HFF-Myc (cell line): ENCODE results near the gene NEK10.

Source experiments
- DNase-seq: peaks from one replicate; pipeline ENCODE4 v3.0.0-alpha.2; 2011; ENCODE audit warnings: low read depth; ENCODE audit errors: extremely low read depth
- H3K4me3 ChIP-seq: replicated peaks from 2 replicates; pipeline ENCODE4 v1.5.1; 2011; ENCODE audit warnings: low read depth, mild to moderate bottlenecking, control low read depth, low read length
- CTCF ChIP-seq: IDR thresholded peaks from 2 replicates; pipeline ENCODE4 v1.5.1; 2012; ENCODE audit warnings: mild to moderate bottlenecking, low read depth, low read length, control low read depth; ENCODE audit errors: missing control alignments

The NEK10 gene

DNA sequence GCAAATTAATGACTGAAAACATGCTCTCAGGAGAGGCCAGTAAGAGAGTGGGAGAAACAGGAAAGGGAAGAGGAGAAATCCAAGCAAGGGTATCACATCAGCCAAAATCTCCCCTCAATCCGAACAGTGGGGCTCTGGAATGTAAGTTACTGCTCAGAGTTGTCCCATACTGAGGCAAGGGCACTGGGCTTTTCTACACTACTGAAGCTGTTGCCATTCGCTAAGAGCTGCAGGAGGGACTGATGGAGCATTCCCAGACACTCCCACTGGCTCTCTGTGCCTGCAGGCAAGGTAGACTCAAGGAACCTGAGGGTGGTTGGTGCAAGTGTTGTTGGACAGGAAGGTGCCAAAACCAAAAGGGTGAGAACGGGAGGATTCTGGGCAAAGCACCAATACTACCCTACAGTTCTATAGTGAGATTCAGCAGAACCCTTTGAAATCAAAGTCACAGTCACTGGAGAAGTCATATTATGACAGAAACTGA is 46.1 kb downstream of the NEK10 start:
- TF ChIP-seq CTCF = no peak
- DNase-seq = no peak
- H3K4me3 ChIP-seq = no peak overlapping the region

- TF ChIP-seq CTCF = no peak
- no peak overlapping the region for H3K4me3 ChIP-seq
- no peak for DNase-seq
Measured at GRCh38 chr3:27322634-27323033, 46.5 kb downstream of the NEK10 start.

DNA sequence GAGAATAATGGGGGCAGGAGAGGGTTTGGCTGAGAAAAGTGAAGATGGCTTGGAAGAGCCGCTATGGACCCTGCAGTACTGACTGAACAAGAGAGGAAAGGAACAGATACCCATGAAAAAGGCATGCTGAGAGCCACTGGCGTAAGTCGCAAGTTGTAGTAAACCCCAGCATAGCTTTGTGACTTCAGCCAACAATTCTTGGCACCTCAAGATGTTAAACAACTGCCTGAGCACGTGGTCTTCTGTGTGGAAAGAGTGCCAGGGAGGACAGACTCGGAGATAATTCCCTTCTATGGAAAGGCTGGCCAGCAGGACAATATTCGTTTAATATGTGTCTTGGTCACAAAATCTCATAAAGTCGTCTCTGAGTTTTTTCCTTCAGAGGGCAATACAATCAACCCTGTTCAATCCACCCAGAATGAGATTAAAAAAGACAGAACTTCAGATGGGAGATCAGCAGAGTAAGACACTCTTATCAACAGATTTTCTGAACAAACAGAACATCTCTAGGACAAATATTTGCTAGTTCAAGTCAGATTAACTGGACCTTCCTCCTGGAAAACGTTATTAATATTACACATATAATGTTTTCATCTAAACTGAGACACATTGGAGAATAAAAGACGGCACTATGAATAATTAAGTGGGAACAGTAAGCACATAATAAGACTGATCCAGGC is 49.2 kb downstream of the NEK10 start:
- no peak for DNase-seq
- H3K4me3 ChIP-seq = no peak overlapping the region
- no peak for TF ChIP-seq CTCF

DNA sequence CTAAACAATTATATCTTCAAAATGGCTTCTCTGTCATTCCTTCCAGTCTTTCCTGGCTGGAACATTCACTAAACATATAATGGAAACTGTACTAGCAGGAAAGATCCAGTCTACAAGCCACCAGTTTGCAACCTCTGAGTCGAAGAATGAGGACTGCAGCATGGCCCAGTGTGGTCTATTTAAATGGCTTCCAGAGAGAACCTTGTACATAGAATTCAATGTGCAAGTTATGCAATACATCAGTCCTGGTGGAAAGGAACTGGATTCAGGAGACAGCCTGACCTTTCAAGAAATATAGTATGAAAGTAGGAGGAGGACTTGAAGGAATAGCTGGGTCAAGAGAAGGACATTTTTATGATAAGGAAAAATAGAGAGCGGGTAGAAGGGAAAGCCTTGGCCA is 49.9 kb downstream of the NEK10 start:
- no peak for DNase-seq
- H3K4me3 ChIP-seq = no peak overlapping the region
- no peak for TF ChIP-seq CTCF

DNA sequence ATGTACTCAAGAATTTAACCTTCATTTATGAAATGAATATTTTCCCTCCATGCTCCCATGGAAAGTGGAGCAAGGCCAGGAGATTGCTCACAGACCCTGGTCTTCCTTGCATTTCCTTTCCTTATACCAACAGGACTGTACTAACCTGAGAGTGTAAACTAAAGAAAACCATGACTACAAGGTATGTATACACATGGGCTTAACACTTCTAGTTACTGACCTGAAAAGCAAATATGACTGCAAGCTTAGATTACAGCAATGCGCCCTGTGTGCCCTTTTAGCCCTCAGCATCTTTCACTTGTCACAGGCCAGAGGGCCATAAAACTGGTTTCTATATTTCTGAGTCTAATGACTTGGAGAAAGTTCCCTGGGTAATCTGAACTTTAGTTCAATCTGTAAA is 52.1 kb downstream of the NEK10 start:
- no peak for DNase-seq
- no peak for TF ChIP-seq CTCF
- H3K4me3 ChIP-seq = no peak overlapping the region

GRCh38 chr3:27315003-27315402 is 54.2 kb downstream of the NEK10 start:
- no peak for TF ChIP-seq CTCF
- no peak for DNase-seq
- H3K4me3 ChIP-seq = no peak overlapping the region
